AG09319 (cell line): ENCODE data around the gene TLR7.

Source experiments
- DNase-seq: peaks from one replicate; pipeline ENCODE4 v3.0.0-alpha.2; 2010; ENCODE audit warnings: low read depth; ENCODE audit errors: extremely low read depth
- TF ChIP-seq, protein P1 (sequence below): IDR thresholded peaks from 2 replicates; pipeline ENCODE4 v1.5.1; 2011; ENCODE audit warnings: low read depth, mild to moderate bottlenecking, inconsistent platforms, low read length, moderate library complexity

The TLR7 gene

DNA sequence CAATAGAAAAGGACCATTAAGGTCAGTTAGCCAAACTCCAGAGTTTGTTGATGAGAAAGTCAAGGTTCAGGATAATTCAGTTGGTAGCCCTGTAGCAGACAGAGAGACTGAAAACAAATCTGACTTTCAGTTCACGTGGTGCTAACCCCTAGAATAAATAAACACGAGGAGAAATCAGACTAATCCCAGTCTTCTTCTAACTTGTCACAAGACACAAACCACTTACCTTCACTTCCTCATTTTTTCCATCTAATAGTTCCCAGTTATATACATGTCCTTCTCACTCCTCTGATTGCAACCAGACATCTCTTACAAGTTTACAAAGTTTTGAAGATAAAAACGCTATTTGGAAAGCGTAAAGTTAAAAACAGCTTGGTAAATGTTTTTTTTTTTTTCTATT is 7.7 kb downstream of the TLR7 start:
- TF ChIP-seq, protein P1, sequence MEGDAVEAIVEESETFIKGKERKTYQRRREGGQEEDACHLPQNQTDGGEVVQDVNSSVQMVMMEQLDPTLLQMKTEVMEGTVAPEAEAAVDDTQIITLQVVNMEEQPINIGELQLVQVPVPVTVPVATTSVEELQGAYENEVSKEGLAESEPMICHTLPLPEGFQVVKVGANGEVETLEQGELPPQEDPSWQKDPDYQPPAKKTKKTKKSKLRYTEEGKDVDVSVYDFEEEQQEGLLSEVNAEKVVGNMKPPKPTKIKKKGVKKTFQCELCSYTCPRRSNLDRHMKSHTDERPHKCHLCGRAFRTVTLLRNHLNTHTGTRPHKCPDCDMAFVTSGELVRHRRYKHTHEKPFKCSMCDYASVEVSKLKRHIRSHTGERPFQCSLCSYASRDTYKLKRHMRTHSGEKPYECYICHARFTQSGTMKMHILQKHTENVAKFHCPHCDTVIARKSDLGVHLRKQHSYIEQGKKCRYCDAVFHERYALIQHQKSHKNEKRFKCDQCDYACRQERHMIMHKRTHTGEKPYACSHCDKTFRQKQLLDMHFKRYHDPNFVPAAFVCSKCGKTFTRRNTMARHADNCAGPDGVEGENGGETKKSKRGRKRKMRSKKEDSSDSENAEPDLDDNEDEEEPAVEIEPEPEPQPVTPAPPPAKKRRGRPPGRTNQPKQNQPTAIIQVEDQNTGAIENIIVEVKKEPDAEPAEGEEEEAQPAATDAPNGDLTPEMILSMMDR, result no peak
- no peak for DNase-seq

DNA sequence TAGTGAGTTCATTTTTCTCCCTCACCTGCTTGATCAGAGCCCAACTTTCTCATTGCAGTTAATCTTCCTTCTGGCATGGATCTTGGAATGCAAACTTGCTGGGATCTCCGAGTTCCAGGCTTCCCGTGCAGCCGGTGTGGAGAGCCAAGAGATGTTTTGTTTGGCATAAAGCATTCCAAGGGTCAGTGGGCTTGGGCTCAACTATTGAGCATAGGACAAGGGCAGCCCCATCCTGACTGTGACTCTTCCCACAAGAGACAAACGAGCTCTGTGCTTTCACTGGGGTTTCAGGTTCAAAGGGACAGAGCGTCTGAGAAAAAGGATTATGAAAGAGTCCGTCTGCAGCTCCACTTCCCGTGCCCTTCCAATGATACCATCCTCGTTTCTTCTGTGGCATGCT is 10.5 kb downstream of the TLR7 start:
- no peak for DNase-seq
- TF ChIP-seq, protein P1, result no peak

DNA sequence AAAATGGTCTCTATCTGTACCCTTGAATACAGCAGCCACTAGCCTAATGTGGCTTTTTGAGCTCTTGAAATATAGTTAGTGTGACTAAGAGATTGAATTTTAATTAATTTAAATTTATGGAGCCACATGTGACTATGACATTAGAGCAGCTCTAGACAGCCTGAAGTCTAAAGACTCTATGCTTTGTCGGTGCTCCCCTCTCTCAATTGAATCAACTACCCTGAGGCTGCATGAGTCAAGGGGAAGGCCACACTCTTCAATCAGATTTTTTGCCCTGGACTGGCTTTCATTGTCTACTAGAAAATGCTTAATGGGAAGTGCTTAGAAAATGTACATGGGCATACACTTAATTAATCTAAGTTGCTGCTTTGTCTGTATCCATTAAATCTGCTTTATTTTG is 11.7 kb downstream of the TLR7 start:
- TF ChIP-seq, protein P1, result no peak
- DNase-seq, result no peak

DNA sequence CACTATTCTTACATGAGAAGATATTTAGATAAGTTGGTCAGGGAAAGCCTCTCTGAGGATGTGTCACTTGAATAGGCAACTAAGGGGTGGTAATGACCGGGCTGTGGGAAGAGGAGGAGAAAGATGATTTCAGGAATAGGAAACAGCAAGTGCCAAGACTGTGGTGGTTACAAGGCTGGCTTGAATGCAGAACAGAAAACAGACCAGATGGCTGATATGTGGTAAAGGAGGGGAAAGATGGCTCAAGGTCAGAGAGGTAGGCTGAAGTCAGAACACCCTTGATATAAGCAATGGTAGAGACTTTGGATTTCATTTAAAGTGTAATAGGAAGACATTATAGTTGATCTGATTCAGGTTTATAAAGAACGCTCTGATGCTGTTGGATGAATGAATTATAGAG is 15.0 kb downstream of the TLR7 start:
- TF ChIP-seq, protein P1, result no peak

DNA sequence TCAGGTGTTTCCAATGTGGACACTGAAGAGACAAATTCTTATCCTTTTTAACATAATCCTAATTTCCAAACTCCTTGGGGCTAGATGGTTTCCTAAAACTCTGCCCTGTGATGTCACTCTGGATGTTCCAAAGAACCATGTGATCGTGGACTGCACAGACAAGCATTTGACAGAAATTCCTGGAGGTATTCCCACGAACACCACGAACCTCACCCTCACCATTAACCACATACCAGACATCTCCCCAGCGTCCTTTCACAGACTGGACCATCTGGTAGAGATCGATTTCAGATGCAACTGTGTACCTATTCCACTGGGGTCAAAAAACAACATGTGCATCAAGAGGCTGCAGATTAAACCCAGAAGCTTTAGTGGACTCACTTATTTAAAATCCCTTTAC is 18.6 kb downstream of the TLR7 start:
- TF ChIP-seq, protein P1, result no peak
- DNase-seq, result no peak

More for the DNA sequence above, 15.0 kb downstream of the TLR7 start:
- no peak for DNase-seq

DNA sequence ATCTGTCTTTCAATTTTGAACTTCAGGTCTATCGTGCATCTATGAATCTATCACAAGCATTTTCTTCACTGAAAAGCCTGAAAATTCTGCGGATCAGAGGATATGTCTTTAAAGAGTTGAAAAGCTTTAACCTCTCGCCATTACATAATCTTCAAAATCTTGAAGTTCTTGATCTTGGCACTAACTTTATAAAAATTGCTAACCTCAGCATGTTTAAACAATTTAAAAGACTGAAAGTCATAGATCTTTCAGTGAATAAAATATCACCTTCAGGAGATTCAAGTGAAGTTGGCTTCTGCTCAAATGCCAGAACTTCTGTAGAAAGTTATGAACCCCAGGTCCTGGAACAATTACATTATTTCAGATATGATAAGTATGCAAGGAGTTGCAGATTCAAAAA is 19.7 kb downstream of the TLR7 start:
- DNase-seq, result no peak
- TF ChIP-seq, protein P1, result no peak

DNA sequence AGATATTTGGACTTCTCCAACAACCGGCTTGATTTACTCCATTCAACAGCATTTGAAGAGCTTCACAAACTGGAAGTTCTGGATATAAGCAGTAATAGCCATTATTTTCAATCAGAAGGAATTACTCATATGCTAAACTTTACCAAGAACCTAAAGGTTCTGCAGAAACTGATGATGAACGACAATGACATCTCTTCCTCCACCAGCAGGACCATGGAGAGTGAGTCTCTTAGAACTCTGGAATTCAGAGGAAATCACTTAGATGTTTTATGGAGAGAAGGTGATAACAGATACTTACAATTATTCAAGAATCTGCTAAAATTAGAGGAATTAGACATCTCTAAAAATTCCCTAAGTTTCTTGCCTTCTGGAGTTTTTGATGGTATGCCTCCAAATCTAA is 20.3 kb downstream of the TLR7 start:
- TF ChIP-seq, protein P1, result no peak
- no peak for DNase-seq

DNA sequence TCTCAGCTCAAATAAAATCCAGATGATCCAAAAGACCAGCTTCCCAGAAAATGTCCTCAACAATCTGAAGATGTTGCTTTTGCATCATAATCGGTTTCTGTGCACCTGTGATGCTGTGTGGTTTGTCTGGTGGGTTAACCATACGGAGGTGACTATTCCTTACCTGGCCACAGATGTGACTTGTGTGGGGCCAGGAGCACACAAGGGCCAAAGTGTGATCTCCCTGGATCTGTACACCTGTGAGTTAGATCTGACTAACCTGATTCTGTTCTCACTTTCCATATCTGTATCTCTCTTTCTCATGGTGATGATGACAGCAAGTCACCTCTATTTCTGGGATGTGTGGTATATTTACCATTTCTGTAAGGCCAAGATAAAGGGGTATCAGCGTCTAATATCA is 20.9 kb downstream of the TLR7 start:
- DNase-seq, result no peak
- TF ChIP-seq, protein P1, result no peak
